ENCODE measurements around the gene MAP3K20.

MAP3K20 gene

GRCh38 chr2:173205375-173205774 lies 129.7 kb downstream of the MAP3K20 start:
- DNase-seq (ENCODE audit: low spot score): peak; percentile 44

GRCh38 chr2:173207124-173207523 lies 131.5 kb downstream of the MAP3K20 start:
- DNase-seq (ENCODE audit: low spot score): peak; percentile 14

- DNase-seq (ENCODE audit: low spot score): peak; percentile 81
Measured at GRCh38 chr2:173210270-173211196, 134.9 kb downstream of the MAP3K20 start.

- no peak for DNase-seq (ENCODE audit: low spot score)
Measured at GRCh38 chr2:173213181-173213580, 137.5 kb downstream of the MAP3K20 start.

- DNase-seq (ENCODE audit: low spot score): no peak
Measured at GRCh38 chr2:173214213-173214612, 138.6 kb downstream of the MAP3K20 start.

GRCh38 chr2:173215316-173215715 lies 139.7 kb downstream of the MAP3K20 start:
- no peak for DNase-seq (ENCODE audit: low spot score)

- no peak for DNase-seq (ENCODE audit: low spot score)
Measured at GRCh38 chr2:173216051-173216450, 140.4 kb downstream of the MAP3K20 start.

GRCh38 chr2:173216668-173217067 lies 141.0 kb downstream of the MAP3K20 start:
- DNase-seq (ENCODE audit: low spot score): no peak

GRCh38 chr2:173217116-173217840 lies 141.6 kb downstream of the MAP3K20 start:
- DNase-seq (ENCODE audit: low spot score): no peak

- DNase-seq (ENCODE audit: low spot score): no peak
Measured at GRCh38 chr2:173218326-173219056, 142.8 kb downstream of the MAP3K20 start.

- no peak for DNase-seq (ENCODE audit: low spot score)
Measured at GRCh38 chr2:173221132-173221695, 145.6 kb downstream of the MAP3K20 start.

GRCh38 chr2:173221937-173222594 lies 146.4 kb downstream of the MAP3K20 start:
- no peak for DNase-seq (ENCODE audit: low spot score)

- DNase-seq (ENCODE audit: low spot score): no peak
Measured at GRCh38 chr2:173223871-173224270, 148.2 kb downstream of the MAP3K20 start.

GRCh38 chr2:173226899-173227698 lies 151.5 kb downstream of the MAP3K20 start:
- DNase-seq (ENCODE audit: low spot score): no peak

GRCh38 chr2:173229086-173229485 lies 153.4 kb downstream of the MAP3K20 start:
- DNase-seq (ENCODE audit: low spot score): no peak

- no peak for DNase-seq (ENCODE audit: low spot score)
Measured at GRCh38 chr2:173230181-173230580, 154.5 kb downstream of the MAP3K20 start.

GRCh38 chr2:173231042-173231441 lies 155.4 kb downstream of the MAP3K20 start:
- DNase-seq (ENCODE audit: low spot score): no peak

- no peak for DNase-seq (ENCODE audit: low spot score)
Measured at GRCh38 chr2:173231465-173231864, 155.8 kb downstream of the MAP3K20 start.

GRCh38 chr2:173232956-173233744 lies 157.5 kb downstream of the MAP3K20 start:
- no peak for DNase-seq (ENCODE audit: low spot score)
